Measurements from ENCODE around the gene LRP11.

LRP11 gene

GRCh38 chr6:149777624-149778023 lies 86.5 kb downstream of the LRP11 start:
- DNase-seq = no peak

DNA sequence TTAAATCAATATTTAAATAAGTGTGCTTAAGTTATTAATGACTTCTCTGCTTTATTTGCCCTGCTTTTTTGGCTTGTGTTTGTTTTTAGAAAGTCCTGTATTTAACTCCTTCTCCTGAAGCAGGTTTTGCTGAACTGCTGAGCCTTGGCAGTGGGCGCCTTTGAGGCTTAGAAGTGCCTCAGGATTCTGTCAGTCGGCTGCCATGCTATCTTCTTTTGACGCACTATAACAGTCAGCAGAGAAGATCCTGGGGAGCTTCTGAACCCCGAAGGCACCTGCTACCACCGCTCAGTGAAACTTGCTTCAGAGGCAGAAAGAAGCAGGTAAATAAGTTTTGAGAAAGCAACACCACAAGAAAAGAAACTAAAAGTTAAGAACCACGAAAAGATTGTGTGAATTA lies 92.2 kb downstream of the LRP11 start:
- DNase-seq = no peak

DNA sequence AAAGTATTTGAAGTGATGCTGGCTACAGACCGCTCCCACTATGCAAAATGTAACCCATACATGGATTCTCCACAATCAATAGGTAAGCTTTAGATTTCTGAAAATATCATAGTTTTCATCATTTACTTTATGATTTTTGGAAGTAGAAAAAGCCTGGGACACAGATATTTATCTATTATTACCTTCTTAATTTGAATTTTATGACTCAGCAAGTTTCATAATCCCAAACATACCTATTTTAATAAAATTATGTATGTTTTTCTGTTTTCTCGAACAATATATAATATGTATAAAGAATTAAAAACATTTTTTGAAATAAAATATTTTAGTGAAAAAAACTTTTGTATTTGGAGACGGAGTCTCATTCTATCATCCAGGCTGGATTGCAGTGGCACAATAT lies 93.0 kb downstream of the LRP11 start:
- DNase-seq = no peak

DNA sequence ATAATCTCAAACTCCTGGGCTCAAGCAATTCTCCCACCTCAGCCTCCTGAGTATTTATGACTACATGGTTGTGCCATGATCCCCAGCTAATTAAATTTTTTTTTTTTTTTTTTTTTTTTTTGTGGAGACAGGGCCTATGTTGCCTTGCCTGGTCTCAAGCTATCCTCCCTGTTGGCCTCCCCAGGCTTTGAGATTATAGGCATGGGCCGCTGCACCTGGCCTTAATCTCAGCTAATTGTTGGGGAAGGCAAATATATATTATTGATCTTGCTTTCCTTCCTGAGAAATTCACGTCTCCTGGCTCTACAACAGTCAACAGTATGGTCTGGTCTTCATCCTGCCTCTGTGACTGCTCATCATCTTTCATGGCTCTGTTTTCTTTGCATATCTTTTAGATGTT lies 94.5 kb downstream of the LRP11 start:
- DNase-seq = no peak

Measured in effector CD8-positive, alpha-beta T cell (primary cell).